Erythroblast (primary cell): Measurements from ENCODE around the gene KCTD14.

ENCODE experiments used
- GATA1 ChIP-seq: IDR thresholded peaks from 2 replicates; pipeline ENCODE4 v1.6.1; 2011; ENCODE audit warnings: low read depth, mild to moderate bottlenecking, control low read depth, low read length, moderate library complexity
- POLR2A ChIP-seq: IDR thresholded peaks from 2 replicates; pipeline ENCODE4 v1.6.1; 2011; ENCODE audit warnings: mild to moderate bottlenecking, low read length

DNA sequence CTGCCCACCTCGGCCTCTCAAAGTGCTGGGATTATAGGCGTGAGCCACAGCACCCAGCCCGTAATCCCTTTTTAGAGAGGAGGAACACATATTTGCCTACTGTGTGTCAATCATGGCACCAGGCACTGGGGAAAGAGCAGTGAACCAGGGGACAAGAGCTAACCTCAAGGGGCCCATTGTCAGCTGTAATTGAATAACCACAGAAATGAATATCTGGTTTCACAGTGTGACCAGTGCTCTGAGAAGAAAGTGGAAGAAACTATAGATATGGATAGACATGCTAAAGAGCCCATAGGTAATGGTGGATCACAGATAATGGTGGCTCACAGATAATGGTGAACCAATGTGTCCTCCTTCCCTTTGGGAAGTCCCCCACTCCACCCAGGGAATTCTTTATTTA is 8.6 kb upstream of the KCTD14 start:
- no peak for TF ChIP-seq POLR2A
- no peak for TF ChIP-seq GATA1
